ENCODE results near the gene CPVL.

The CPVL gene

GRCh38 chr7:29146057-29146706 lies at the start of gene CPVL:
CPVL (minus strand) TSS chr7:29146537; CDS start chr7:29121061, 25,476 bp downstream.
- peaks cover 20% of the 10 kb centered on the region for H3K27me3 ChIP-seq (ENCODE audit: insufficient read depth, low read length)
- no peaks in the 10 kb centered on the region for H3K9me3 ChIP-seq (ENCODE audit: low read length)
- H3K4me1 ChIP-seq (ENCODE audit: insufficient read depth, low read length): peaks cover 14% of the 10 kb centered on the region
- H3K4me3 ChIP-seq (ENCODE audit: low read length): peak within 1 kb of the TSS; percentile 47
- H3K36me3 ChIP-seq (ENCODE audit: insufficient read depth, low read length): no peaks in the 10 kb centered on the region
- peak within 1 kb of the TSS; percentile 95 for H2AFZ ChIP-seq (ENCODE audit: low read depth, low read length)

DNA sequence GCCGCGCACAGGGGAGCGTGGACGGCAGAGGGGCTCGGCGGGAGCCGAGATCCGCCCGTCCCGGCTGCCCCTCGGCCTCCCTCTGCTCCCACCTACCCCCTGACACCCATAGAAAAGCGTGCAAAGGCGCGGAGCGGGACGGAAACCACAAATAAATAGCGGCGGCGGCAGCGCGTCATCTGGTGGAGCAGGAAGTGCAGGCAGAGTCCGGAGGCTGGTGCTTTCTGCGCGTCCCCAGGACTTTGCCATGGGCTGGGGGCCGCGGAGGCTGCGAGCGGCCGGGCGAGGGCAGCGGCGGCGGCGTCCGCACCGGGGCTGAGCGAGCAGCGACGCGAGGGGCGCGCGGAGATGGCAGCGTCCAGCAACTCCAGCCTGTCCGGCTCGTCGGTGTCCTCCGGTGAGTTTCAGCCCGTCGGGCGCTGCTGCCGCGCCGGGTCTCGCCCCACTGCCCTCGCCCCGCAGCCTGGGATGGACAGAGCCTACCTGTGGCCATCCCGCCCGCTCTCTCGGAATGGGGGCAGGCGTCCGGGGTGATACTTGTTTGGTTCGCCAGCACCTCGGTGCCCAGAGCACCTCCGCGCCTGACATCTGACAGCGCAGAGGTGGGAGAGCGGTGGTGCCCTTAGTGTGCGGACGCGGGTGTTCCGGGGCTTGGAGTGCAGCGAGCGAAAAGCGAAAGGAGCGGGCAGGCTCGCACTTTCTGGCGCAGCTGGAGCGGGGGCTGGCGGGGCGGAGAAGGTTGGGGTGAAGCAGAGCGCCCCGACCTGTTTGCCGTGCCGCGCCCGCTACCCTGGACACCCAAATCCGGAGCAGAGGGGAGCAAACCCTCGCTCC lies 48.5 kb upstream of the CPVL start, which contains the start of gene CHN2:
Gene CHN2, plus strand, starts transcription at position 182 of the 834 bp plus-strand sequence.
- H2AFZ ChIP-seq (ENCODE audit: low read depth, low read length): peak within 1 kb of the TSS; percentile 79
- peaks cover 70% of the 10 kb centered on the region for H3K27me3 ChIP-seq (ENCODE audit: insufficient read depth, low read length)
- H3K4me1 ChIP-seq (ENCODE audit: insufficient read depth, low read length): peaks cover 3% of the 10 kb centered on the region
- no peaks in the 10 kb centered on the region for H3K36me3 ChIP-seq (ENCODE audit: insufficient read depth, low read length)
- H3K4me3 ChIP-seq (ENCODE audit: low read length): peak within 1 kb of the TSS; percentile 47
- no peaks in the 10 kb centered on the region for H3K9me3 ChIP-seq (ENCODE audit: low read length)

- Histone ChIP-seq H3K4me3 (ENCODE audit: low read length) (peak overlapping the region; percentile 47), H3K4me1 (ENCODE audit: insufficient read depth, low read length) (peaks cover 3% of the 10 kb centered on the region), H2AFZ (ENCODE audit: low read depth, low read length) (peak overlapping the region; percentile 79), H3K27me3 (ENCODE audit: insufficient read depth, low read length) (peaks cover 71% of the 10 kb centered on the region), H3K36me3 (ENCODE audit: insufficient read depth, low read length) (no peaks in the 10 kb centered on the region), H3K9me3 (ENCODE audit: low read length) (no peaks in the 10 kb centered on the region)
Measured at GRCh38 chr7:29194206-29194593, 47.9 kb upstream of the CPVL start.

- no peaks in the 10 kb centered on the region for H3K36me3 ChIP-seq (ENCODE audit: insufficient read depth, low read length)
- peaks cover 71% of the 10 kb centered on the region for H3K27me3 ChIP-seq (ENCODE audit: insufficient read depth, low read length)
- H3K4me1 ChIP-seq (ENCODE audit: insufficient read depth, low read length): peaks cover 3% of the 10 kb centered on the region
- no peaks in the 10 kb centered on the region for H3K9me3 ChIP-seq (ENCODE audit: low read length)
- H2AFZ ChIP-seq (ENCODE audit: low read depth, low read length): peak overlapping the region; percentile 79
- peak overlapping the region; percentile 47 for H3K4me3 ChIP-seq (ENCODE audit: low read length)
Measured at GRCh38 chr7:29193316-29194205, 47.2 kb upstream of the CPVL start.

GRCh38 chr7:29192811-29193210 lies 46.5 kb upstream of the CPVL start:
- Histone ChIP-seq H3K4me1 (ENCODE audit: insufficient read depth, low read length) (peaks cover 3% of the 10 kb centered on the region), H3K27me3 (ENCODE audit: insufficient read depth, low read length) (peaks cover 69% of the 10 kb centered on the region)

GRCh38 chr7:29192323-29192722 lies 46.0 kb upstream of the CPVL start:
- Histone ChIP-seq H3K27me3 (ENCODE audit: insufficient read depth, low read length) (peaks cover 66% of the 10 kb centered on the region), H3K9me3 (ENCODE audit: low read length) (no peaks in the 10 kb centered on the region), H3K36me3 (ENCODE audit: insufficient read depth, low read length) (no peaks in the 10 kb centered on the region), H2AFZ (ENCODE audit: low read depth, low read length) (no peak overlapping the region), H3K4me3 (ENCODE audit: low read length) (no peak overlapping the region), H3K4me1 (ENCODE audit: insufficient read depth, low read length) (peaks cover 3% of the 10 kb centered on the region)

More at GRCh38 chr7:29192811-29193210, 46.5 kb upstream of the CPVL start:
- H3K9me3 ChIP-seq (ENCODE audit: low read length): no peaks in the 10 kb centered on the region
- H3K36me3 ChIP-seq (ENCODE audit: insufficient read depth, low read length): no peaks in the 10 kb centered on the region
- H3K4me3 ChIP-seq (ENCODE audit: low read length): no peak overlapping the region
- H2AFZ ChIP-seq (ENCODE audit: low read depth, low read length): no peak overlapping the region

GRCh38 chr7:29190349-29191045 lies 44.2 kb upstream of the CPVL start:
- Histone ChIP-seq H3K9me3 (ENCODE audit: low read length) (no peaks in the 10 kb centered on the region), H3K4me3 (ENCODE audit: low read length) (no peak overlapping the region), H3K36me3 (ENCODE audit: insufficient read depth, low read length) (no peaks in the 10 kb centered on the region), H3K4me1 (ENCODE audit: insufficient read depth, low read length) (peaks cover 3% of the 10 kb centered on the region), H2AFZ (ENCODE audit: low read depth, low read length) (no peak overlapping the region), H3K27me3 (ENCODE audit: insufficient read depth, low read length) (peaks cover 49% of the 10 kb centered on the region)

- Histone ChIP-seq H3K4me1 (ENCODE audit: insufficient read depth, low read length) (peaks cover 3% of the 10 kb centered on the region), H3K27me3 (ENCODE audit: insufficient read depth, low read length) (peaks cover 45% of the 10 kb centered on the region), H3K36me3 (ENCODE audit: insufficient read depth, low read length) (no peaks in the 10 kb centered on the region), H3K4me3 (ENCODE audit: low read length) (no peak overlapping the region), H2AFZ (ENCODE audit: low read depth, low read length) (no peak overlapping the region), H3K9me3 (ENCODE audit: low read length) (no peaks in the 10 kb centered on the region)
Measured at GRCh38 chr7:29189743-29190201, 43.4 kb upstream of the CPVL start.

DNA sequence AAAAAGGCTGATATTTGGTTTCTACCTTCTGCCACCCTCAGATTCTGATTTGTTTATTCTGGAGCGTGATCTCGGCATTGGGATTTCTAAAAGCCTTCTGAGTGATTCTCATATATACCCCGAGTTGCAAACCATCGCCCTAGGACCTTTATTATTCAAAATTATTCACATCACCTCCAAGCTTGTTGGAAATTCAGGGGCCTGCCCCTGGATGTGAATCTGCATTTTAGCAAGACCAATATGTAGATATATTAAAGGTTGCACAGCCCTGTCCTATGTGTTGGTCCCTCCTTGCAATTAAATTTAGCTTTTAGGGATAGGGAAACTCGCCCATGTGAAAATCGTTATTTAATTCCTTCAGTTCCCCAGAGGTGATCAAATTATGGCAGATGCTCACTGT lies 39.3 kb upstream of the CPVL start:
- no peaks in the 10 kb centered on the region for H3K36me3 ChIP-seq (ENCODE audit: insufficient read depth, low read length)
- no peaks in the 10 kb centered on the region for H3K9me3 ChIP-seq (ENCODE audit: low read length)
- no peak overlapping the region for H3K4me3 ChIP-seq (ENCODE audit: low read length)
- H2AFZ ChIP-seq (ENCODE audit: low read depth, low read length): no peak overlapping the region
- peaks cover 9% of the 10 kb centered on the region for H3K27me3 ChIP-seq (ENCODE audit: insufficient read depth, low read length)
- H3K4me1 ChIP-seq (ENCODE audit: insufficient read depth, low read length): no peaks in the 10 kb centered on the region

GRCh38 chr7:29184599-29184998 lies 38.3 kb upstream of the CPVL start:
- Histone ChIP-seq H3K27me3 (ENCODE audit: insufficient read depth, low read length) (no peaks in the 10 kb centered on the region), H2AFZ (ENCODE audit: low read depth, low read length) (no peak overlapping the region), H3K9me3 (ENCODE audit: low read length) (no peaks in the 10 kb centered on the region), H3K4me1 (ENCODE audit: insufficient read depth, low read length) (no peaks in the 10 kb centered on the region), H3K36me3 (ENCODE audit: insufficient read depth, low read length) (no peaks in the 10 kb centered on the region), H3K4me3 (ENCODE audit: low read length) (no peak overlapping the region)

DNA sequence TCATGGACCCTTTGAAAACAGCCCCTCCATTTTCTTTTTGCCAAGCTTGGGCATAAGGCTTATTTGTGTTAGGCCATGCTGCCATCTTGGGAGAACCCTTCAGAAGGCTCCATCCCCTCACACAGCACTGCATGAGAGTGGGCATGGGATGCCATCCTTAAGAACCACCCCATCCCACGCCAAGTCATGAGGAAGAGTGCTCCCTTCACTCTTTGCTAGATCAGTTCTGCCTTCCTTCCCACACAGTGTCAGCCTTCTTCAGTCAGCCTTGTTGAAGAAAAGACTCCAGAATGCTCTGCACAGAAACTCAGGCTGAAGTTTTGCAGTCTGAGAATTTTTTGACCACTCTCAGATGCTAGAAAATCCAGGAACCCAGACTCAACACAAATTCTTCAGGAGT lies 32.8 kb upstream of the CPVL start:
- H3K4me3 ChIP-seq (ENCODE audit: low read length): no peak overlapping the region
- no peaks in the 10 kb centered on the region for H3K4me1 ChIP-seq (ENCODE audit: insufficient read depth, low read length)
- no peak overlapping the region for H2AFZ ChIP-seq (ENCODE audit: low read depth, low read length)
- H3K36me3 ChIP-seq (ENCODE audit: insufficient read depth, low read length): no peaks in the 10 kb centered on the region
- no peaks in the 10 kb centered on the region for H3K9me3 ChIP-seq (ENCODE audit: low read length)
- H3K27me3 ChIP-seq (ENCODE audit: insufficient read depth, low read length): no peaks in the 10 kb centered on the region

DNA sequence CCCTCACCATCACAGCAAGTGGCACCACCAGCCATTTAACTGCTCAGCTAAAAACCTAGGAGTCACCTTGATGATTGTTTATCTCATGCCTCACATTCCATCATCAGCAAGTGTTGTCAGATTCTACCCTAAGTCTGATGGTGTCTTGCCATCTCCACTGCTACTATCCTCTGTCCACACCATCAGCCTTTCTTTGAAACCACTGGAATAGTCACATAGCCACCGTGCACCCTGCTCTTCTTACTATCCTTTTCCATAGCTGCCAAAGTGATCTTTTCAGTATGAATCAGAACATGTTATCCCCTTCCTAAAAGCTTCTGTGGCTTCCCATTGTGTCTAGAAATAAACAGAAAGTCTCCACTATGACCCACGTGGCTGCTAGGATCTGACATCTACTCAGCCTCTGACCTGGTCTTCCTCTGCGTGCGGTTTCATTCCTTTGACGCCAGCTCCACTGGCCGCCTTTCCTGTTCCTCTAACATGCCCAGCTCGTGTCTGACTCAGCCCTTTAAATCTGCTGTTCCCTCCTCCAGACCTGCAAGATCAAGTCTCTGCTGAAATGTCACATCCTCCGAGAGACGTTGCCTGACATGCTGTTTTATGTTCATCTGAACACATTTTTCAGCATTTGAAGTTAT lies 31.7 kb upstream of the CPVL start:
- Histone ChIP-seq H3K27me3 (ENCODE audit: insufficient read depth, low read length) (no peaks in the 10 kb centered on the region), H3K9me3 (ENCODE audit: low read length) (no peaks in the 10 kb centered on the region), H2AFZ (ENCODE audit: low read depth, low read length) (no peak overlapping the region), H3K36me3 (ENCODE audit: insufficient read depth, low read length) (no peaks in the 10 kb centered on the region), H3K4me1 (ENCODE audit: insufficient read depth, low read length) (peaks cover 3% of the 10 kb centered on the region), H3K4me3 (ENCODE audit: low read length) (no peak overlapping the region)
